DMS53 (cell line): ENCODE measurements around the gene ANO6.

Experiments
- DNase-seq: peaks from one replicate; lab custom pipeline; 2025; lab: John Stamatoyannopoulos, UW

Gene ANO6, protein sequence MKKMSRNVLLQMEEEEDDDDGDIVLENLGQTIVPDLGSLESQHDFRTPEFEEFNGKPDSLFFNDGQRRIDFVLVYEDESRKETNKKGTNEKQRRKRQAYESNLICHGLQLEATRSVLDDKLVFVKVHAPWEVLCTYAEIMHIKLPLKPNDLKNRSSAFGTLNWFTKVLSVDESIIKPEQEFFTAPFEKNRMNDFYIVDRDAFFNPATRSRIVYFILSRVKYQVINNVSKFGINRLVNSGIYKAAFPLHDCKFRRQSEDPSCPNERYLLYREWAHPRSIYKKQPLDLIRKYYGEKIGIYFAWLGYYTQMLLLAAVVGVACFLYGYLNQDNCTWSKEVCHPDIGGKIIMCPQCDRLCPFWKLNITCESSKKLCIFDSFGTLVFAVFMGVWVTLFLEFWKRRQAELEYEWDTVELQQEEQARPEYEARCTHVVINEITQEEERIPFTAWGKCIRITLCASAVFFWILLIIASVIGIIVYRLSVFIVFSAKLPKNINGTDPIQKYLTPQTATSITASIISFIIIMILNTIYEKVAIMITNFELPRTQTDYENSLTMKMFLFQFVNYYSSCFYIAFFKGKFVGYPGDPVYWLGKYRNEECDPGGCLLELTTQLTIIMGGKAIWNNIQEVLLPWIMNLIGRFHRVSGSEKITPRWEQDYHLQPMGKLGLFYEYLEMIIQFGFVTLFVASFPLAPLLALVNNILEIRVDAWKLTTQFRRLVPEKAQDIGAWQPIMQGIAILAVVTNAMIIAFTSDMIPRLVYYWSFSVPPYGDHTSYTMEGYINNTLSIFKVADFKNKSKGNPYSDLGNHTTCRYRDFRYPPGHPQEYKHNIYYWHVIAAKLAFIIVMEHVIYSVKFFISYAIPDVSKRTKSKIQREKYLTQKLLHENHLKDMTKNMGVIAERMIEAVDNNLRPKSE

DNA sequence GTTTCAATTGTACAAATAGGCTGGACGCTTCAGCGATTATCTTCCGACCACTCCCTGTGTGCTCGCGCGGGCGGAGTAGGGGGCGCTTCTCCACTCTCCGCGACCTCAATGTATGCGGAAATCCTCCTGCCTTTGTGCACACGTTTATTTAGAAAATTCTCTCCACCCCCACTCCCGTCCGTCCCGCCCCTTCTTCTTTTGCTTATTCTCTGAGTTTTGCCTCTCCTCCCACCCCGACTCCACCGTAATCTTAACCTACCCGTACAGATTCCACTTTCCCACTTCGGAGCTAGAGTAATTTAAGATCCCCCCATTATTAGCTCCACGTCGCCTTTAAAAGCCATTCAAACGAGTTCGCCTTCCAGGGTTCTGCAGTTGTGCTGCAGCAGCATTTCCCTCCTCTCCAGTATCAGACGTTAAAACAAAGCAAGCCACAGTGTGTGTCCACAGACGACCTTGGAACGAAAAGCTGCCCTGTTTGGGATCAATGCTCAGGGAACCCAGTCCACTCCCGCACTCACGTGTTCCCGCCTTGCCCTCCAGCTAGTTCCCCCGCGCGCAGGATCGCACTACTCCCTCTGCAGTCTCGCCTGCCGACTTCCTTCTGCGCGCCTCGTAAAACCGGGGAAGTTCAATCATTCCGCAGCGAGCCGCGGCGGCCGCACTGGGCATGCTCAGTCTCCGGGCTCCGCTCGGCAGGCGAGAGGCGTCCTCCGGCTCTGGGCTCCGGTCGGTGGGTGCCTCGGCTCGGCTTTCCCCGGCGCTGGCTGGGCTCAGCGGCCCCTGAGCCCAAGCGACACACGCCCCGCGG lies at the start of gene ANO6:
ANO6 (plus strand) TSS at position 677 of the 811 bp plus-strand sequence. CDS start 227 bp downstream, outside the sequence.
- DNase-seq, result peak; percentile 99

DNA sequence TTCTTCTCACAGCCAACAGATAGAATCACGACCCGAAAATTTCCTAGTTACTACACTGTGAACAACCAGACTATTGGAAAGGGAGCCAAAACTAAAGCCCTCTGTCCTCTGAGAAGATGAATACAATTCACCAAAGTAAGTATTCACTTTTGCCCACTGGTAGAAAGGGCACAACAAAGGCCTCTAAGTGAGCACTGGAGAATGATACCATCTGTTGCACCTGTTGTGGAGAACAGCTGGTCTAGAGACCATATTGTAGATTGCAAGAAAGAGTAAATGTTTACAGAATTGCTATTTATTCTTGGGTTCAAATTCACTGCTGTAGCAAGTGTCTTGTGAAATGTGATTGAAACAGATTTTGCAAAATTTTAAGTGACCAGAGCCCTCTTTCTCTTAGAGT lies 46.9 kb upstream of the ANO6 start:
- peak; percentile 26 for DNase-seq

DNA sequence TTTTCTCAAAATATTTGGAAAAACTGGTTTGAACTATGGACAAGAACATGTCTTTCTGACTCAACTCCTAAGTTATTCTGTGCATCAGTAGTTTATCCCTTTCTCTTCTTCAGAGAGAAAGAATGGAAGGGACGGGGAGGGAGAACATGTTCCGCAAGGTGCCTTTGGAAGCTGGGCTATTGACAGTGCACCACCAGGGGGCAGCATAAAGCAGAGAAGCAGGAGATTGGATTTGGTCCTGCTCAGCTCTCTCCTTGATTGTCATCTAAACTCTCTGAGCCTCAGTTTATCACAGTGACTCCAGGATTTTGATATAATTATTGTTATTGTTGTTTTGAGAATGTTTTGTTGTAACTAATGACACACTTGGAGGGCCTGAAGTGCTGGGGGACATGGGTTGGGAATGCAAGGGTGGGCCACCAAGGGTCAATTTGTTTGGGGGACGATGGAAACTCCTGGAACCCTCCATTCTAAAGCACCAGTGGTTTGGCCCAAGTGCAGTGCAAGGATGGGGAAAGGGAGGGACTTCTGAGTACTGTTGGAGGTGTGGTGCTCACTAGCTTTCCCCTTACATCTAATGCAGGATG lies 45.3 kb upstream of the ANO6 start:
- DNase-seq, result peak; percentile 95

DNA sequence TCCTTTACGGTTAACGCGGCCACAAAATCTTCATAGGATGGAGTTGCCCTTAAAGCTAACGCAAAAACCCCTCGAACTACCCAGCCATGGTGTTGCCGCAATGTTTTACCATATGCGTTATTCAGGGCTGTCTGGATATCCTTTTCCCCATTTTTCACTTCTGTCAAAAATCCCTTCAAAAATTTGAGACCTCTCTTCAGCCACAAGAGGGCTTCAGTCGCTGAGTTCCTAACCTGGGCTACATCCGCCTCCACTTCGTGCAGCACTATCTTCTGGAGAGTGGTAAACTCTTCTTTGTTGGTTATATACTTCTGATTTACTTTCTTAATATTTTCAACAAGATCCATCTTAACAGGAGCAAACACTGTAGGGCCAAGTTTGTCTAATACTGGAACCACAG lies 42.6 kb upstream of the ANO6 start:
- peak; percentile 25 for DNase-seq

DNA sequence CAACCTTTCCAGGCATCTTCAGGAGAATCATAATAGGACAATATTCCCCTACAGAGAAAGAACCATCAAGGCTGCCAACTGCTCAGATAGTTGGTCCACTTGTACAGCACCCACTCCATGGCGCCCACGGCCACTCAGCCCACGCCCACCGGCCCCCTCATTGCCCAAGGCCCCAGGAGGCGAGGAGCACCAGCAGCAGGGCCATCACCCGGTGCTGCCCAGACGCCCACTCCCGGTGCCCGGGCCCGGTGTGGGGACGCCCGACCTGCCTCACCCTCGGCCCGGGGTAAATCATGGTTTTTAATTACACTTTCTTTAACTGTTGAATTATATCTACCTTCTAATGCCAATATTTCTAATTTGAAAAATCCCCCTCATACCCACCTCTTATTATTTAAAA lies 41.3 kb upstream of the ANO6 start:
- DNase-seq, result no peak

DNA sequence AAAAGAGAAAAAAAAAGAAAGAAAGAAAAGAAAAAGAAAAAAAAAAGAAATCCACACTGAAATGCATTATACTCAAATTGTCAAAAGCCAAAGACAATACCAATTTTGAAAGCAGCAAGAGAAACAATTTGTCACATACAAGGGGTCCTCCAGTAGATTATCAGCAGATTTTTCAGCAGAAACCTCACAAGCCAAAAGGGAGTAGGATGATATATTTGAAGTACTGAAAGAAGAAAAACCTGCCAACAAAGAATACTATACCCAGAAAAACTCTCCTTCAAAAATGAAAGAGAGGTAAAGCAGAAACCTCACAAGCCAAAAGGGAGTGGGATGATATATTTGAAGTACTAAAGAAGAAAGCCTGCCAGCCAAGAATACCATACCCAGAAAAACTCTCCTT lies 37.1 kb upstream of the ANO6 start:
- peak; percentile 29 for DNase-seq

DNA sequence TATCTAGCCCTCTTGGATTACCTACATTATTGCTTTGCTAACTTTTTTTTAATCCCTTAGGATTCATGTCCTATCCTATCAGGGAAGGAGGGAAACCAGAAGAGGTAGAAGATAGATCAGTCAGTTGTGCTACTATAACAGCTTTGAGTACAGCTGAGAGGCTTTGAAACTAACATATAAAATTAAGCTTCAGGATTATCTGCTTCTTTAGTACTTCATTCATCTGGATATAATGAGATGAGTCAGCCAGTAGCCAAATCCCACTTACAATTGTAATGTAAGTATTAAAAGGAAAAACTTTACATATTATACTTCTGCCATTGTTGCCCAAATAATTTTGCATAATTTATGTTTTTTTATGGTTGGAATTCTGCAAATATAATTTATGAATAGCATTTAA lies 33.4 kb upstream of the ANO6 start:
- DNase-seq, result no peak

DNA sequence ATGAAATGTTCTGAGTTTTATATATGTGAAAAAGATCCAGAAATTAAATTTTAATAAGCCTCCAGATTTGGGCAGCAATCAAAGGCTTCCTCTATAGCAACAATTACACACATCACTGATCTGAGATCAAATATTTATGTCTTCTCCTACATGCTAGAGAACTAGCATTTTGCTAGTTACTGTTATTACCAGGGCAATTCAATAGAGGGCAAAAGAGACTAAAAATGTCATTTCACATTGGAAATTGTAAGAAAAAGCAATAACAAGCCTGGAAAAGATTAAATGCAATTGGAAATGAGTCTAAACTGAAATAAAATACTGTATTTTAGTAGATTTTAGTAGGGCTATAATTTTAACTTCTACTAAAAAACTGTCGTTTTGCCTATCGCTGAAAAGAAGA lies 32.6 kb upstream of the ANO6 start:
- peak; percentile 31 for DNase-seq

DNA sequence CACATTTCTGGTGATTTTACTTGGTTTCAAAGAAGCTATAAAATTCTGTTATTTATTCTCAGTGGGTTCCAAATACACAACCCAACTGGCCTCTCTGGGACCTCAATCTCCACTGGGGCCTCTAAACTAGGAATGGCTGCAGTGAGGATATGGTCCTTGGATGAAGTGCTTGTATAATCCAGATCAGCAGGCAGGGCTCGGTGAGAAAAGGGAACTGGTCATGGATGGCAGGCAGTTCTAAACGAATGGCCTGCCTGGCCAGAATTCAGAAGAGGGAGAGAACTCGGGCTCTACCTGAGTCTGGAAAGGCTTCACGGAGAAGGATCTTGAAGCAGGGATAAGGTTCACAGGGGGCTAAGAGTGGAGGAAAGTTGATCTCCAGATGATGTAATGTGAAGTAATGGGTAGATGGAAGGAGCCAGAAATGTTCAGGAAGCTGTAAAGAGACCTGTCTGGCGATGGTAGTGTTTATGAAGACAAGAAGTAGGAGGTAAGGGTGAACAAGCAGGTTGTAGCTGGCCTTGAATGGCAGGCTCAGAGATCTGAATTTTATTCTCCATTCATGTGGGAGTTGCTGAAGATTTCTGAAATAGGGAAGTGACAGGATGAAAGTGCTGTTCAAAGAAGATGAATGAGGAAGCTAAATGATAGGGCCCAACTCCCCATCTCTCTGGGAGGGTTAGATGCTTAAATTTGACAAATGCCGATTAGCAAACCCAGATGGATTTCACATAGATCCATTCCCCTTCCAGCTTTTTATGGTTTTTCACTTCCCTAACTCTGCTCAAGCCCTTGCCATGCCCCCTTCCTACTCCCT lies 31.5 kb upstream of the ANO6 start:
- DNase-seq, result no peak

DNA sequence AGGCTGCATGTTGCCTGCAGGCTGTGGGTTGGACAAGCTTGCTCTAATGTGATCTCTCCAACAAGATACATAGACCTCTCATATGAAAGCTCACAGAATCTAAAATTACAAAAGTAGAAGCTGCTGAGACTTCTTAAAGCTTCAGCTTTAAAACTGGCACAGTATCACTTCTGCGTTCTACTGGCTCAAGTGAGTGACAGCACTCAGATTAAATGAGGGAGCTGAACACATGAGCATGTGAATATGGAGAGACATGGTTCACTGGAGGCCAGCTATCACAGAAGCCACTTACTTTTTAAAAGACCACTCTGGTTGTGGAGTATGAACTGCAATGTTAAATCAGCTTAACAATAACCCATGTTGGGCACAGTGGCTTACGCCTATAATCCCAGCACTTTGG lies 29.1 kb upstream of the ANO6 start:
- no peak for DNase-seq

DNA sequence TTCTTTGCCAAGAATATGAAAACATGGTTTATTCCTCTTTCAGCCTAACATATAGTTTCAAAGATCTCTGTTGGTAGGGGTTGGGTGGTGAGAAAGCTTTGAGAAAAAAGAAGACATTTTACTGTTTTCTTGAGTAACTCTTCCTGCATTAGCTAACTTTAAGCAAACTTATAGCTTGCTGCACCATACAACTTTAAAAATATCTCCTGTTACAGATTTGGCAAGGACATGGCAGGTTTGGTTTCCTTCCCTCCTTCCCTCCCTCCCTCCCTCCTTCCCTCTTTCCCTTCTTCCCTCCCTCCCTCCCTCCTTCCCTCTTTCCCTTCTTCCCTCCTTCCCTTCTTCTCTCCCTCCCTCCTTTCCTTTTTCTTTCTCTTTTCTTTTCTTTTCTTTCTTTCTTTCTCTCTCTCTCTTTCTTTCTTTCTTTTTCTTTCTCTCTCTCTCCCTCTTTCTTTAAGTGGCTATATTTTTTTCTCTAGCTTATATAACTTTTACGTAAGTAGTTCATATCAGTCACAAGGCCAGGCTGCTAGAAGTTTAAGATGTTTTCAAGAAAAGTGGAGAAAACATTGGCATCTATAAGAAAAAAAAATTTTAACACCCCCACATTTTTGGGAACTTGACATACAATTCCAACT lies 26.0 kb upstream of the ANO6 start:
- no peak for DNase-seq

DNA sequence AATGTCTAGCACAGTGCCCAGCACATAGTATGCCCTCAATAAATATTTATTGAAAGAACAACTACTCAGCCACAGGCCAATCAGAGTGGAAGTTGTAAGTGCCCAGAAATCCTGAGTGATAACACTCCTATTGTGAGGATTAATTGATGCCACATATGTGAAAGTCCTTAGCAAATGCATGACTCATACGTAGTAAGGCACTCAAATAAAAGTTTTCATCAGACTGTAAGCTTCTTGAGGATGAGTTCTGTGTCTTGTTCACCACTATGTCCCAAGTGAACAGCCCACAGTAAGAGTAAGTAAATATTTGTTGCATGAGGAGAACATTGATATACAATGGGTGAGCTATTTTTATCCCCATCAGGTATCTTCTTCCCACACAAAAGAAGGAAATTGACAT lies 24.7 kb upstream of the ANO6 start:
- peak; percentile 49 for DNase-seq

DNA sequence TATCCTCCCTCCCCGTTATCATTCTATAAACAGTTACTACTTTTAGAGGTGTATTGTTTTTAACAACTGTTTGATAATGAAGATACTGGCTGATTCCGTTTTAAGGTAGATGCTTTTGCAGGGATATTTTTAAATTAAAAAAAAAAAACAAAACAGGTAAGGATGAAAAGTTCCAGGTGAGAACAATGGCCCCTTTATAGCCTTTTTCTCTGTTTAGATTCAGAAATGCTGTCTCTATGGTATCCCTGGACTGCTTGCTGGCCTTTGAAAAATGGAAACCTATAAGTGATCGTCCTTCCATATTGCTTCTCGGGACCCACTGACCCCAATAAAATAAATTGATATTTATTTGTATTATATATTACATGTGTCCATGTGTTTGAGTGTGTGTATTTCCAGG lies 23.2 kb upstream of the ANO6 start:
- no peak for DNase-seq

DNA sequence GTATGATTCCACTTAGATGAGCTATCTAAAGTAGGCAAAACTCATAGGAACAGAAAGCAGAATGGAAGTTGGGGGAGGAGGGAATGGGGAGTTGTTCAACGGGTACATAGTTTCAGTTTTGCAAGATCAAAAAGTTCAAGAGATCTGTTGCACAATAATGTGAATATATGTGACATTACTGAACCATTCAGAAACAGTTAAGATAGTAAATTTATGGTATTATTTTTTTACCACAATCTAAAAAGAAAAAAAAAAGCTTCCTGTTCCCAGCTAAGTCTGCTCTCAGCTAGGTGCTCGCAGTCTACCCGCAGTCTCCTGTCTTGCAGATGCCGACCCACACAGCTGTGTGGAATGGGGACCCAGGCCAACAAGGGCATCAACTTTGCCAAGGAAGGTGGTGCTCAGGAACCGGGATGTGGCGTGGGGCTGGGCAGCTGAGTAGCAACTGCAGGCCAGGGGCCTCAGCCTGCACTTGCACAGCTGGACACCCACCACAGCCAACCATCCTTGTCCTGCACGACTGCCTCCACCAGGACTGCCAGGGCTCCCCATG lies 15.3 kb upstream of the ANO6 start:
- DNase-seq, result no peak

DNA sequence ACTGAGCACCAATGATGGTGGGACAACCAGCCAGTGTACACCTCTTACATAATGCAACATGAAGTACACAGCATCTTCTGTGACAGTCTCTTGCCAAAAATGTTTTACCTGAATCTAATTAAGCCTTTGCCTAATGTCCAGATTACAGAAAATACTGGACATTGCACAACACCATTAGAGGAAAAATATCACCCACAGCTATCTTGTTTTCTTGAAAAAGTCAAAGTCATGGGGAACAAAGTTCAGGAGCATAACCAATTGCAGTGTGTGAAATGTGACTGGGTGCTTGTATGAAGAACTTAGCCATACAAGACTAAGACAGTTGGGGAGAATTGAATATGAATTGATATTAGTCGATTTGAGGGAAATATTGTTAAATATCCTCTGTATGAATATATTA lies 12.1 kb upstream of the ANO6 start:
- DNase-seq, result no peak

DNA sequence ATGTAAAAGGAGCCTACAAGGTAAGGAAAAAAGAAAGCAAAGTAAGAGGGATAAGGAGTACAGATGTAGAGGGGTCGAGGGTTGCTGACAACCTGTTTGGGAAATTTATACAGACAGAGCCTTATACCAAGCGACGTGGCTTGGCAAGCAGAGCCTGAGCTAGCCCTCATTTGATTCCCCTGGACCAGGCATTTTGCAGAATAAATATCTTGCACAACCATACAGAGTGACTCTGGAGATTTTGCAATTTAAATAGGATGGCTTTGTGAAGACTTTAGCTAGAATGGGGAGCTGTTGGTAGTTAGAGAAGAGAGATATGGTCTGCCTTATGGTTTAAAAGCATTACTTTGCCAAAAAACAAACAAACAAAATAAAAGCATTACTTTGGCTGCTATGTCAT lies 11.1 kb upstream of the ANO6 start:
- no peak for DNase-seq

DNA sequence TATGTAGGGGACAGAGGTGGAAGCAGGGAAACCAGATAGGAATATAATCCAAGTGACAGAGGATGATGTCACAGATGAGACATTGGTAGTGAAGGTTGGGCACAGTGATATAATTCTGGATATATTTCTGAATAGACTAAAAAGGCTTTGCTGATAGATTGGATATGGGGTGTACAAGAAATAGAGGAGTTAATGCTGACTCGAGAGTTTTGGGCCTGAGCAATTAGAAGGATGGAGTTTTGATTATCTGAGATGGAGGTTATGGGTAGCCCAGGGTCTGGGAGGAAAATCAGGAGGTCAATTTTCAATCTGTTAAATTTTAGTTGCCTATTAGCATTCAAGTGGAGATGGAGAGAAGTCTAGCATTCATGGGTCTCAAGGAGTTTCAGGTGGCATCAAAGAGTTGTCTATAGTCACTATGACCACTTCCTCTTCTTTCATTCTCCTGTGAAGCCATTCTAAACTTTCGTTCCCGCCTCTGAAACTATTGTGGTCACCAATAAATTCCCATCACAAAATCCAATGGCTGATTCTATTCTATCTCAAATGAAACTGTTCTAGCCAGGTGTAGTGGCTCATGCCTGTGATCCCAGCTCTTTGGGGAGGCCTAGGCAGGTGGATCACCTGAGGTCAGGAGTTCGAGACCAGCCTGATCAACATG lies 10.6 kb upstream of the ANO6 start:
- no peak for DNase-seq

DNA sequence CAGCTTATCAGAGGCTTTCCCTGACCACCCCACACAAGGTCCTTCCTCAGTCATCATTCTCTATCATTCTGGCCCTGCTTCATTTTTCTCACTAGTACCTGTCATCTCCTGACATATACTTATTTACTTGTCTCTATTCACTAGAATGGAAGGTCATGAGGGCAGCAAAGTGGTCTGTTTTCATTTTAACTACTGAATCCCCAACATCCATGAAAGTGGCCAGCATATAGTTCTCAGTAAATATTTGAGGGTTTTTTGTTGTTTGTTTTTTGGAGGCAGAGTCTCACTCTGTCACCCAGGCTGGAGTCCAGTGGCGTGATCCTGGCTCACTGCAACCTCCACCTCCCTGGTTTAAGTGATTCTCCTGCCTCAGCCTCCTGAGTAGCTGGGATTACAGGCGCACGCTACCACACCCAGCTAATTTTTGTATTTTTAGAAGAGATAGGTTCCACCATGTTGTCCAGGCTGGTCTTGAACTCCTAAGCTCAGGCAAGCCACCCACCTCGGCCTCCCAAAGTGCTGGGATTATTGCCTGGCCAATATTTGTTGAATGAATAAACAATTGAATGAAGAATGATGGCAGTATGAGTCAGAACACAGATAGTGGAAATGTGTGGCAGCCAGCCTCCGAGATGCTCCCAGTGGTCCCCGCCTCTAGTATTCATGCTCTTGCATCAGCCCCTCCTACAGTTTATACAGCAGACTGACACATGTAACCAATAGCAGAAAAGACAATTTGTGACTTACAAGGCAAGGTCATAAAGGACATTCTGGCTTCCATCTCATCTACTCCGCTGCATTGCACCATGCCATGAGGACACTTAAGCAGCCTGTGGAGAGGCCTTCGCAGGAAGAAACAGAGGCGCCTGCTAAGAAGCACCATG lies 7.0 kb upstream of the ANO6 start:
- DNase-seq, result no peak

DNA sequence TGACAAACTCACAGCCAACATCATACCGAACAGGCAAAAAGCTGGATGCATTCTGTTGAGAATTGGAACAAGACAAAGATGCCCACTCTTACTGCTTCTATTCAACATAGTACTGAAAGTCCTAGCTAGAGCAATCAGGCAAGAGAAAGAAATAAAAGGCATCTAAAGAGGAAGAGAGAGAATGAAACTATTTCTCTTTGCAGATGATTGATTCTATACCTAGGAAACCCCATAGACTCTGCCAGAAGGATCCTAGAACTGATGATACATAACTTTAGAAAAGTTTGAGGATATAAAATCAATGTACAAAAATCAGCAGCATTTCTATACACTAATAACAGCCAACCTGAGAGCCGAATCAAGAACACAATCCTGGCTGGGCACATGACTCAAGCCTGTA lies 6.1 kb upstream of the ANO6 start:
- no peak for DNase-seq
